ENCODE results near the gene ALDH2.
"Not testable (repeated sequence)": the region's sequence is repeated elsewhere in the genome, so short reads cannot be mapped to it uniquely, and the experiment has no call there.

The ALDH2 gene

DNA sequence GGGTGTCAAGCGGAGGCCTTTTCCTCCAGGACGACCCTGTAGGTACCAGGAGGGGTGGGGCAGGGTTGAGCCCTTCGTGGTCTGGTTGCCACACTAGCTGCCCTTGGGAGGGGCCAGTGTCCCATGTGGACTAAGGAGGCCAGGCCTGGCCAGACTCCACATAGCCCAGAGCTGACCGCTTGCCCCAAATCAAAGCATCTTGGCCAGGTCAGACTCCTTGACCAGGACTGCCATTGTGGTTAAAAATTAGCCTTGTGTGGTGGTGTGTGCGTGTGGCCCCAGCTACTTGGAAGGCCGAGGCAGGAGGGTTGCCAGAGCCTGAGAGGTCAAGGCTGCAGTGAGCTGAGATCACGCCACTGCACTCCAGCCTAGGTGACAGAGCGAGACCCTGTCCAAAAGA is 24.8 kb downstream of the ALDH2 start:
- DNase-seq = no peak

- DNase-seq = no peak
Measured at GRCh38 chr12:111792155-111792855, 25.6 kb downstream of the ALDH2 start.

DNA sequence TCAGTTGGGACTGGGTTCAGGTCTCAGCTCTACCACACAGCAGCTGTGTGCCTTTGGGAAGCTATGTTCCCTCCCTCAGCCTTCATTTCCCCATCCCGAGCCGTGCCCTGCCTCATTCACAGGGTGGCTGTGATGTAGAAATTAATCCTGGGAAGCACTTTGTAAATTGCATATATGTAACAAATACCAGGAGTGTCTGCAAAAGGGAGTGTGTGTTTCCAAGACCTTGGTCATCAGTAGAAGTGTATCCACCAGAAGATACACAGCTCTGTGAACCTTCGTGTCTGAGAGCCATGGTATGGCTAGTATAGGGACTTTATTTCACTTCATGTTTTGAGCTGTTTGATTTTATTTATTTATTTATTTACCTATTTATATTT is 26.1 kb downstream of the ALDH2 start:
- no peak for DNase-seq

DNA sequence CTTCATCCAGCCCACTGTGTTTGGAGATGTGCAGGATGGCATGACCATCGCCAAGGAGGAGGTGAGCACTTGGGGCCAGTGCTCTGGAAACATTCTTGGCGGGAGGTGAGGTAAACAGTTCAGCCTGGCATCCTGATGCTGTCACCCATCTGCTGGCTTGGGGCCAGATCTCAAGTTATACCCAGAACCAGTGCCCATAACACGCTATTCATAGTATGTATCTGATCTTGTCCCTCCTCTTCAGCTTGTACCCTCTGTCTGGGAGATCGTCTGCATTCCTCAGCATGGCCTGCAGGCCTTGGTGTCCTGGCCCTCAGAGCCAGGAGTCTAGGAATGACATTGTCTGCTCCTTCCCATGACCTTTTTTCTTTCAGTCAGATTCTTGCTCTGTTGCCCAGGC is 31.4 kb downstream of the ALDH2 start:
- no peak for DNase-seq

- DNase-seq = no peak
Measured at GRCh38 chr12:111799758-111800157, 33.0 kb downstream of the ALDH2 start.

DNA sequence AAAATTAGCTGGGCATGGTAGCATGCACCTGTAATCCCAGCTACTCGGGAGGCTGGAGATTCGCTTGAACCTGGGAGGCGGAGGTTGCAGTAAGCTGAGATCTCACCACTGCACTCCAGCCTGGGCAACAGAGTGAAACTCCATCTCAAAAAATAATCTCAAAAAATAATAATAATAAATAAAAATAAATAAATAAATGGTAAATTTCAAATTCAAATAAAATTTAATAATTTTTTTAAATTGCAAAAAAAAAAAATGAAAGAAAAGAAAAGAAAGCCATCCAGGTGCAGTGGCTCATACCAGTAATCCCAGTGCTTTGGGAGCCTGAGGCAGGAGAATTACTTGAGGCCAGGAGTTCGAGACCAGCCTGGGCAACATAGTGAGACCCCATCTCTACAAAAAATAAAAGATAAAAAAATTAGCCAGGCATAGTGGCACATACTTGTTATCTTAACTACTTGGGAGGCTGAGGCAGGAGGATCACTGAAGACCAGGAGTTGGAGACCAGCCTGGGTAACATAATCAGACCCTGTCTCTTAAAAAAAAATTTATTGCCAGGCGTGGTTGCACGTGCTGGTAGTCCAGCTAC is 36.4 kb downstream of the ALDH2 start:
- no peak for DNase-seq

DNA sequence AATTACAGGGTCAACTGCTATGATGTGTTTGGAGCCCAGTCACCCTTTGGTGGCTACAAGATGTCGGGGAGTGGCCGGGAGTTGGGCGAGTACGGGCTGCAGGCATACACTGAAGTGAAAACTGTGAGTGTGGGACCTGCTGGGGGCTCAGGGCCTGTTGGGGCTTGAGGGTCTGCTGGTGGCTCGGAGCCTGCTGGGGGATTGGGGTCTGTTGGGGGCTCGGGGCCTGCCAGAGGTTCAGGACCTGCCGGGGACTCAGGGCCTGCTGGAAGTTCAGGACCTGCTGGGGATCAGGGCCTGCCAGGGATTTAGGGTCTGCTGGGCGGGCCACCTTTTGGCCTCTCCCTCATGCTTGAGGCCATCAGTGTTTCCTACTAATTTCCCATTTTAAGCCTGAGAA is 37.1 kb downstream of the ALDH2 start:
- DNase-seq = no peak

GRCh38 chr12:111806304-111806703 is 39.6 kb downstream of the ALDH2 start:
- no peak for DNase-seq

- no peak for DNase-seq
Measured at GRCh38 chr12:111807232-111807631, 40.5 kb downstream of the ALDH2 start.

GRCh38 chr12:111812881-111813741 is 46.4 kb downstream of the ALDH2 start:
- DNase-seq = peak in 1 of 2 experiments; percentile 49

GRCh38 chr12:111816065-111816615 is 49.4 kb downstream of the ALDH2 start:
- no peak for DNase-seq

- DNase-seq = not testable (repeated sequence)
Measured at GRCh38 chr12:111816898-111817297, 50.2 kb downstream of the ALDH2 start.

DNA sequence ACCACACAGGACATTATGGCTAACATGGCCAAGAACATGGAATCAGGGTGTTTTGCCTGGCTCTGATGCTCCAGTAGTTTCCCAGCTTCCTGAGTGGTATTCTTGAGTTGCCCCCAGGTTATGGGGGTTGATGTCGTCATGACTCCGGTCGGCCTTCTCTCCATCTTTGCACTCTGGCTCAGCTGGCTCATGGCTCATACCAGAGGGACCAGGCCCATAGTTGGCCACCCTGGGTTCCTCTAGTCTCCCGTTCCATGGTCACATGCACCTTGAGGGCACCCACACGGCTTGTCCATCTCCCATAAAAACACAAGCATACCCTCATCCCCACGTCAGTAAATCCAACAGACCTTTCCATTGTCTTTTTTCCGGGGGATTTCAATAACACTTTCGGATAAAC is 51.6 kb downstream of the ALDH2 start:
- DNase-seq = no peak

DNA sequence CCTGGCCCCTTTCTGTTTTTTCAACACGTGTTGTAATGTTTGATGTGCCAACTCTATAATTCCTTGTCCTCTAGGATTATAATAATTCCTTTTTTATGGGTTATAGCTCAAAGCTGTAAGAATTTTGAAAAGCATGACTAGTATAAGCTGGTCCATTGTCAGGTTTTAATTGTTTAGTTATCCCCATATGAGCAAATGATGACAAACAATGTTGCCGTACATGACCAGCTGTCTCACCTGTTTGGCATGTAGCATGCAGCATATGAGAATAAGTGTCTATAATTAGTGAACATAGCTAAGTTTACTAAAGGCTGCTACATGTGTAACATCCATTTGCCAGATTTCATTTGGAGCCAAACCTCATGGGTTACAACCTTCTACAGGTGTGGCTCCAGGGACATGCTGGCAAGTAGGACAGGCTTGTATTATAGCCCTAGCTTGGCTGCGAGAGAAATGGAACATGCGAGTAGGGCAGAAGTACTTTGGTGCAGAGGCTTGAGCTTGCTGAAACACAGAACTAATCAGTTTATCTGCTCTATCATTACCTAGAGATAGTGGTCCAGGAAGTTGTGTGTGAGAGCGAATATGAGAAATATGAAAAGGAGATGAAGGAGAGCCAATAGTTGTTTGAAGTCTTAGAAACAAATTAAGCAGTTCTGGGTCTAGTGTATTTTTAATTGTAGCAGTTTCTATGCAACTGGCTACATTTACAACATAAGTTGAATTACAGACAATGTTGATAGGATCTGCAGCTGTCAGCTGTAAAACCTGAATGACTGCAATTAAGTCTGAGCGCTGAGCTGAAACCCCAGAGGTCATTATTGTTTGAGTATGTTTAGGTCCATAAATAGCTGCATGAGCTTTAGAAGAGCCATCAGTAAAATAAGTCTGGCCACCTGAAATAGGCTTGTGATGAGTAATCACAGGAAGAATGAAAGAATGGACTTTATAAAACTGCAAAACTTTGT is 52.7 kb downstream of the ALDH2 start:
- no peak for DNase-seq

GRCh38 chr12:111820828-111821227 is 54.1 kb downstream of the ALDH2 start:
- not testable (repeated sequence) for DNase-seq

- DNase-seq = no peak
Measured at GRCh38 chr12:111822886-111823285, 56.2 kb downstream of the ALDH2 start.

DNA sequence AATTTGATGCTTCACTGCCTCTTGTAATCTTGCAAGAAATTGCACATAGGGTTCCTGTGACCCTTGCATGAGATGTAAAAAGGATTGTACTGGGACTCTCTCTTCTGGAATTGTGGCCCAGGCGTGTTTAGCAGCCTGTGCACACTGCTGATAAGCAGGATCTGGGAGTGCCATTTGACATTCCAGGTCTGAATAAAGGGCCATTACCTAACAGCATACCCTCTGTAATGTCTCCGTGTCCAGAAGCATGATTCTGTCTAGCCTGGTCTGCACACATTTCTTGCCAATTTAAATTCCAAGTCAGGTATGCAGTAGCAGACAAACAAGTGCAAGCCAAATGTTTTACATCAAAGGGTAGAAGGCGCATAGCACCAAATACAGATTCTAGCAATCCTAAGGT is 57.2 kb downstream of the ALDH2 start:
- DNase-seq = no peak

- DNase-seq = not testable (repeated sequence)
Measured at GRCh38 chr12:111824312-111824711, 57.6 kb downstream of the ALDH2 start.

DNA sequence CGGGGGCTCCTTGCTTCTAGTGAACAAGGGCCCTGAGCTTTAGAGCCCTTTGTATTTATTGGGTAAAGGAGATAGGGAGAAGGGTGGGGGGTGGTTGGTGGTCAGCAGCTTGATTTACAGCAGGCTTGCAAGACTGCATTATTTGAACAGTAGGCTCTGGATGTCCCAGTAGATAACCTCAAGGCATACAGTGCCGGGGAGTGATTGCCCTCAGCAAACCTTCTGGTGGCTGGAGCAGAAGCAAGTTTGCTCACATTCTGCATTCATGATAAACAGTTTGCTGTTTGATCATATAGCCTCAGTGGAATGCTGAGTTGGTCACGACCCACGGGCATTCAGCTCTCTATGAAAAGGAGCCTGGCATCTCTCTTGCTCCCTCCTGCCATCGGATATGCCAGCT is 58.8 kb downstream of the ALDH2 start:
- DNase-seq = no peak

DNA sequence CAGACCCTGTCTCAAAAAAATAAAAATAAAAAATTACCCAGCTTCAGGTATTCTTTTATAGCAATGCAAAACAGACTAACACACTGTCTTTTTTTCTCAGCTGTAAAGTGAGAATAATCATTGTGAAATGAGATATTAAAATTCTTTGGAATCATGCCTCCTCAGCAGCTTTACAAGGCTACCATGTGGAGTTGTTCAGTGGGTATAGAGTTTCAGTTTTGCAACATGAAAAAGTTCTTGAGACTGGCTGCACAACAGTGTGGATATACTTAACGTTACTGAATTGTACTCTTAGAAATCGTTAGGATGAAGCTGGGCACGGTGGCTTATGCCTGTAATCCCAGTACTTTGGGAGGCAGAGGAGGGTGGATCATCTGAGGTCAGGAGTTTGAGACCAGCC is 59.6 kb downstream of the ALDH2 start:
- no peak for DNase-seq

- no peak for DNase-seq
Measured at GRCh38 chr12:111826992-111827391, 60.3 kb downstream of the ALDH2 start.

DNA sequence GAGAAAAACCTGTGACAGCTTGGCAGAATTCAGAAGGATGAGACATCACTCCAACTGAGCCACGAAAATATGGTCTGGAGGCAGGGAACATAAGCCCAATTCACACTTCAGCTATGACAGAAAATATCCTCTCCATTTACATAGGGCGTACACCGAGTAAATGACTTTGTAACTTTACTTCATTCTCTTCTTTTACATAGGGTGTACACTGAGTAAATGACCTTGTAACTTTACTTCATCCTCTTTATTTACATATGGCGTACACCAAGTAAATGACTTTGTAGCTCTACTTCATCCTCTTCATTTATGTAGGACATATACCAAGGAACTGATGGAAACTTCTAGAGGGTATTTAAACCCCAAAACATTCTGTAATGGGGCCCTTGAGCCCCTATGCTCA is 61.2 kb downstream of the ALDH2 start:
- DNase-seq = no peak

Measured in cerebellar nuclear complex (tissue), 1 donor.